Middle frontal gyrus (tissue), 1 donor: ENCODE measurements around the gene BMF.

Experiments used
- DNase-seq: peaks from one replicate; pipeline ENCODE4 v3.0.0-alpha.2; 2015; ENCODE audit warnings: low spot score; ENCODE audit errors: extremely low spot score

Gene BMF

DNA sequence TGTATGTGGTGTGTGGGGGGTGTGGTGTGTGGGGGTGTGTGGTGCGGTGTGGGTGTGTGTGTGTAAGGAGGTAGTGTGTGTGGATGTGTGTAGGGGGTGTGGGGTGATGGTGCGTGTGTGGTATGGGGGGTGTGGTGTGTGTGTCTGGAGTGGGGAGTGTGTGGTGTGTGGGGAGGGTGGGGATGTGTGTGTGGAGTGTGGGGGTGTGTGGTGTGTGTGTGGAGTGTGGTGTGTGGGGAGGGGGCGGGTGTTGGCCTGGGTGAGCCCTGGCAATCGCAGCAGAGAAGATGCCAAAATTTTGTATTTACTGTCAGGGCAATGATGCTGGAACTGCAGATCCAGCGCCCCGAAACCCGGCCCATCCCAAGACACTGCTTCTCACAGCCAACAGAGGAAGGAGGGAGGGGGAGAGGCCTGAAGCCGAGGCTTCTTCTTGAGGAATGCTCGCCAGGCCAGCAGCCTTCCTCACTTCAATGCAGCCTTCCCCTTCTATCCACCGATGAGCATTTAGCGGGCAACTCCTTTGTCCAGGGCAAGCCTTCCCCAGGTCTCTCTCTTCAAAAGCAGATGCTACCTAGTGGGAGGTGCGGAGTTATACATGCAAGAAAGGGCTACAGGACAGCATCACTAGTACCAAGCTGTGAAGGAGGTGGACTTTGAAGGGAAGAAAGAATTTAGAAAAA is 57.8 kb downstream of the BMF start:
- no peak for DNase-seq

DNA sequence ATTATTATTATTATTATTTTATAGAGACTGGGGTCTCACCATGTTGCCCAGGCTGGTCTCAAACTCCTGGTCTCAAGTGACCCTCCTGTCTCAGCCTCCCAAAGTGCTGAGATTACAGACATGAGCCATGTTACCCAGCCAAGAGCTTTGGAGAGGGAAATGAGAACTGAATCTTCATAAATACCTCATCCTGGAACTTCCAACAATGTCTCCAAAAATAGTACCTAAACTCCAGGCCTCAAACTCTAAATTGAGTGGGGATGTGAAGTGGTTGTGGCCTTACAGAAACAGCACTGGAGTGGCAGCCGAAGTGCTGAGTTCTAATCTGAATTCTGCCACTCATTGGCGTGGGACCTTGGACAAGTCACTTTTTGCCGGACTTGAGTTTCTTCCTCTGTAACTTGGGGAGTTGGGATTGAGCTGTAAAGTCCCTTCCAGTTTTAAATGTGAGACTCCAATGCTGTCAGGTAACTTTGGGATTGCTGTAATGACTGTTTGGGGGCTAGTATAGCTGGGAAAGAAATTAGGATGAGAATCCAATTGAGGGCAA is 59.7 kb downstream of the BMF start:
- DNase-seq, result no peak

DNA sequence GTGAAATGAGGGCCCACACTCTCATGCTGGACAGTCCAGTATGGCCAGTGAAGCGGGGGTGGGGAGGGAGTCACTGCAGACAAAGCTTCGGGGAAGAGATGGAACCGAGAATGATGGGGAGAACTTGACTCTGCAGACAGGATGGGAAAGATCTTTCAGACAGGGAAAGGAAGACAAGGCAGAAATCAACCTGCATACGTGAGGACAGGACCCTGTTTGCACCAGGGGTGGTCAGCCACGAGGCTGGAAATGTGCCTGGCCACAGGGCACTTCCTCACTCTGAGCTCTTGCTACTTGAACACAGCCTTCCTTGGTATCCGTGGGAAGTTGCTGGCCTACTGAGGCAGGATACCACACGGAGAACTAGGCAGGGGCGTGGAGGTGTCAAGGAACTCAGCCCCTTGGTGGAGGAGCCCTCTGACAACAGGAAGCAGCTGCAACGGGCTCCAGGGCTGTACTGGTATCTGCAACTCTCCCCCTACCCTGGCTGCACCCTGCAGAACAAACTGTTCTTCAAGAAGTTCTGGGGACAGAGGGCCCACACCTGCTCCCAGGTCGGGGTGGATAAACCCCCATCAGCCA is 60.4 kb downstream of the BMF start:
- DNase-seq, result no peak

DNA sequence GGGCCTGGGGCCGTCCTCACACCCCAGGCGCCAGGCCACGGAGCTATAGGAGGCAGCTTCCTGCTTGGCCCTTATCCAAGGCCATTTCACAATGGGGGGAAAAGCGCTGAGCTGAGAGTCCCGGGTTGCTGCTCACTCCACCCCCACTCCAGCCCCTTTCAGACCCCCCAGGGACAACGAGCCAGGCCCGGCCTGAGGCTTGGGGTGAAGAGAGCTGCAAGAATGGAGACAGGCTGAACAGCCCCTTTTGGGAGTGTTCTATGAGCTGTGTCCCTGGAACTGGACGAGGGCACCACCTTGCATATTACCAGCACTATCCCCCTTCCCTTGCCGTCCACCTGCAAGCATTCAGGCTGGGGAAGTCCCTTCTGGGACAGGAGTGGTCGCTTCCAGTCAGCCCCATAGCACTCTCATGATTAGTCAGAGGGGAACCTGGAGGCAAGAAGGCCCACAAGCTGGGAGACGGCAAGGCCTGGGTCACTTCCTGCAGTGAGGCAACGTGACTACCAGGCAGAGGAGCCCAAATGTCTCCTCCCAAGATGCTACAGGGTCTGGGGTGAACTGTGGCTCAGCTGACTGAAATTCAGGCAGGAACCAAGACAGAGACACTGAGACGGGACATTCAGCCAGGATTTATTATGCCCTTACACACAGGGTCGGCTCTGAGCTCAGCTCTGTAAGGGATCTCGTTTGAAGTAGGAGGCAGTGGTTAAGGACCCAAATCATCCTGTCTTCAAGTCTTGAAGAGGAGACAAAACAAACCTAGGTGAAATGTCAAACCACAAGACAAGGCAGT is 61.1 kb downstream of the BMF start:
- no peak for DNase-seq

DNA sequence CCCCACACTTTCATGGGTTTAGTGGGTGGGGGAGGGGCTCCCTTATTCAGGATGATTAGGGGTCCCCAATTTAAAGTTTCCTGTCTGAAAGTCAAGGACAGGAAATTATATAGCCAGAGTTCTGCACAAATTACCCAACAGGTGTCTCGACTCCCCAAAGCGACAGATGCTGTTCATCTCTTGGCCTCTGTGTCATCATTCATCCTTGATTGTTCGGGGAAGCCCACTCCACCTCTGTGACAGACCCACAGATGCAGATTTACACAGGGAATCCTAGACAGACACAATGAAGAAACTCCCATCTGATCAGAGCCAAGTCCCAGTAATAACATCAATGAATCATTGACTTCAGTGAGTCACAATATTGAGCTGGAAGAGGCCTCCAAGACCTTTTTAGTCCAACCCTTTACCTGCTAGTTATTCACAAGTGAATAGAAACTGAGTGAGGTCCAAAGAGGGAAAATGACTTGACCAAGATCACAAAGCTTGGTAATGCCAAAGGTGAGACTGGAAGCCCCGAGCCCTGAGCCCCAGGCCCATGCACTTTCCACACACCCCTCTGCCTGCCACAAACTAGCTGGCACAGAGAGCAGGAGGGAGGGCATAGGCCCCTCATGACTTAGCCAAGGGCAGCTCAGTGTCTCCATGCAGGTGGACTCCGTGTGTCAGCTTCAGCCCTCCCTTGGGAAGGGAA is 61.8 kb downstream of the BMF start:
- DNase-seq, result no peak

DNA sequence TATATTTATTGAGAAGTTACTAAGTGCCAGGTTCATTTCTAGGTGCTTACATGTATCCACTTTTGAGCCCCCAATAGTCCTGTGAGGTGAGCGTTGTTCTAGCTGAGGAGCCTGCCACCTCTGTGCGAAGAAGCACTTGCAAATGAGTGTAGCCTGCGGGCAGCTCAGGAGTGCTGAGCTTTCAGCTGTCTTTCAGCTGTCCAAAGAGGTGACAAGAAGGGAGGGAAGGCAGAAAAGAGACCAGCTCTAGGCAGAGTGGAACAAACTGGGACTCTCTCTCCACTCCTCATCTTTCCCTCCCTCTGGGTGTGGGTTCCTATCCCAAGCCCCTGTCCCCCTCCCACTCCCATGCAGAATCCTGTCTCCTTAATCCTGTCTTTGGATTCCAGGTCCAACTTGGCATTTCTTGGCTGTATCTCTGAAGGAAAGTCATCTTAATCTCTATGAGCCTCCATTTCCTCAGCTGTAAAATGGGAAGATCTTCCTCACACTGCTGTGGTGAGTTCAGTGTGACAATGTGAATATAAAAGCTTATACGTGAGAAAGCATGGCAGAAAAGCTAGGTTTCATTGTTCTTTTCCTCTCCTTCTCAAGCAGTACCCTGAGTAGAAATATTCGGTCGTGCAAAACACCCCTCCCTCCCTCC is 63.0 kb downstream of the BMF start:
- DNase-seq, result no peak

DNA sequence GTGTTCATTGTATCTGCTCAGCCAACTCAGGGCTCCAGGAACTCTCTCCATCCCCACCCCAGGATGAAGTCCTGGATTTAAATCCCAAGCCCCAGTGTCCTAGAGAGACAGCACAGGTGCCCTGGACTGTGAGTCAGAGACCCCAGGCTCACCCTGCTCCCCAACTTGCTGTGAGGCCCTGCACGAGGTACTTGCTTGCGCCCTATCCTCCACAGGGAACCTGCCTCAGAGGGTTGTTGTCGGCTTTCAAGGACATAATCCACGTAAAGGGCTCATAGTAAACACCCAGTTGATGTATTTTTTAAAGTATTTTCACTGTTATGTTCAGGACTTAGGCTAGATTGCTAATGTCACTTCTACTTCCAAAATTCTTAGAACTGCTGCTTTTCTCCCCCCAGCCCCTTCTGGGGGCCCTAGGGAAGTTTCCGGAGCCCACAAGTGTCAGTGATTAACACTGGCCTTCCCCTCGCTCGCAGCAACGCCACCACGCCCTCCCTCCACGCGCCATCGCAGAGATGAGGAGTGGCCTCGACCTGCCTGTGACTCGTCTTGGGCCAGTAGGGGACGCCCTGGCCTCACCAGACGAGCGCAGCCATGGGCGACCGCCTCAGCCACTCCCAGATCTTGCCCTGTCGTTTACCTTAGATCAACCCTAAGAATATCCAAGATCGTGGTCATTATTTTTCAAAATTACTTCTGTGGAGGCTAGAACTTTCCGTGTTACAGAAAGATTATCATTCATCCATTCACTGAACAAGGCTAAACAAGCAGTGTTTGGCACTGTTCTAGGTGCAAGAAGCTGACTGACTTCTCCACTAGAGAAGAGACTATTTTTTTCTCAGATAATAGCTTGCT is 63.7 kb downstream of the BMF start:
- peak; percentile 56 for DNase-seq

DNA sequence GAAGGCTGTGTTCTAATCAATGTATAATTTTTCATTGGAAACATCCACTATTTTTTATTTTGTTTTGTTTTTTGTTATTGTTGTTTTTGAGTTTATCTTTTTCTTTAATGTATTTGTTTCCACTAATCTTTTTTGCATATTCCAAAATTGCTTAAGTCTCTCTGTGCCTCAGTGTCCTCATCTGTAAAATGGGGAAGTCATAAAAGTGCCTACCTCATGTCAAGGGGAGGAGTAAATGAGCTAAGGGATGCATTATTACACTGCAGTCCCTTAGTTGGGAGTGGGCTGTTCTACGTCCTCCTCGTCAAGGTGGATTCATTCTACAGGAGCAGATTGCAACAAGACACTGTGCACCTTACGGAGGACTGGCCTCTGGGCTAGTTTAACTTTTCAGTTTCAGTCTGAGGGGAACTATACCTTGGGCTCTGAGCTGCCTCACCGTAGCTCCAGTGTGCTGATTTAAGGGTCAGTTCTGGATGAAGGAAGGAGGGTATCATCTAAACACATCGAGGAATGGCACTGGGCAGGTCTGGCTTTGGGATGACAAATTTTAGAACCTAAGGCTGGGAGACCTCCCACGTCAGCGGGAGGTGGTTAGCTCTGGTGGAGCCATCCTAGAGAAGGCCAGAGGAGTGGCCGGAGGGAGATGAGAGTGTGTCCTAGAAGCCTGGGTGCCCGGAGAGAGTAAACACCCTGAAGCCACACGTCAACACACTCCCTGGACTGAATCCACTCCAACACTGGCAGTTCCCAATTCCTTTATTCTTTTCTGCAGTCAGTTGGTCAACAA is 64.6 kb downstream of the BMF start:
- no peak for DNase-seq

DNA sequence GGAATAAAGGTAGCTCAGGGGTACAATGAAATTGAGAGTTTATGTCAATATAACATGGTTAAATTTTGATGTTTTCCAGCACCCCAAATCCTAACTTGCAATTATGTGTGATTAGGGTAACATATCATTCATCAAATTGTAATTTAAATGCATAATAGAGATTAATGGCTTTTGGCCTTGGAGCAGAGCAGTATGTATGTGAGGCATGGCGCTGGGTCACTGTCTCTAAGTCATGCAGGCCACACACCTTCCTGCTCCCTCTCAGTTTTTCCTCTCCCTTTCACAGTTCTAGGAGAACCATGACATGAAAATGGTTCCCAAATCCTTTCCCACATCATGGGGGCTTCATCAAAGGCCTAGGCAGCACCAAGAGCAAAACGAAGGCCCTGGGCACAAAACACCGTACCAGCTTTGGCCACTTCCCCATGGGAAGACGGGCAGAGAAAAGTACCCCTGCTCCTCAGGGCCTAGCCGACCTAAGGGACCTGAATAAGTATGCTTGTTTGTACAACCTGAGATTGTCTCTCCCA is 65.8 kb downstream of the BMF start:
- no peak for DNase-seq

DNA sequence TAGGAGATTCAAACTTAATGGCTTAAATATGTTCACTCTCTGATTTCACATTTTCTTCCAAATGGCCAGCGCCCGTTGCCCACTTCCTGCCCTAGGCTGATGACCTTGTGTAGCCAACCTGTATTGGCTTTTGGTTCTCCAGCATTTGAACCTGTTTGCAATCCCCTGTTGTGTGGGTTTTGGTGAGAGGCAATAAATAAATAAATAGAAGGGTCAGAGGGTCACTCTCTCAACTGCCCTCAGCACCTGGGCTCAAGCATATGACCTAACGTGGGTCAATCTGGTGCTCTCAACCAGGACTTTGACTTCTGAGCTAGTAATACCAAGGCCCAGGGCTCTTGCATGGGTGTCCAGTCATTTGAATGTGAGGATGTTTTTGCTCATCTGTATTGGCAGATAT is 67.9 kb downstream of the BMF start:
- DNase-seq, result no peak

DNA sequence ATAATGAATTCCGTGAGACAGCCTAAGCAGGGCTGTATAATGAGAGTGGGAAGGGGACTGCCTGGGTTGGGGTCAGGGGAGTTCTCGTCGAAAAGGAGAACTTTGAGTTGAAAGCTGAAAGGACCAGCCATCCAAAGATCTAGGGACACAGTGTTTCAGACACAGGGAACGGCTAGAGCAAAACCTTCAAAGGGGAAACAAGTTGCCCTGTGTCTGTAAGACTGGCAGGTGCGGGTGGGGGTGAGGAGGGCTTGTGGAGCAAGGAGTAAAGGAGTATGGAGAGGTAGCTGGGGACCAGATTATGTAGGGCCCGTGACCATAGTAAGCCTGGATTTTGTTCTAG is 68.4 kb downstream of the BMF start:
- no peak for DNase-seq

DNA sequence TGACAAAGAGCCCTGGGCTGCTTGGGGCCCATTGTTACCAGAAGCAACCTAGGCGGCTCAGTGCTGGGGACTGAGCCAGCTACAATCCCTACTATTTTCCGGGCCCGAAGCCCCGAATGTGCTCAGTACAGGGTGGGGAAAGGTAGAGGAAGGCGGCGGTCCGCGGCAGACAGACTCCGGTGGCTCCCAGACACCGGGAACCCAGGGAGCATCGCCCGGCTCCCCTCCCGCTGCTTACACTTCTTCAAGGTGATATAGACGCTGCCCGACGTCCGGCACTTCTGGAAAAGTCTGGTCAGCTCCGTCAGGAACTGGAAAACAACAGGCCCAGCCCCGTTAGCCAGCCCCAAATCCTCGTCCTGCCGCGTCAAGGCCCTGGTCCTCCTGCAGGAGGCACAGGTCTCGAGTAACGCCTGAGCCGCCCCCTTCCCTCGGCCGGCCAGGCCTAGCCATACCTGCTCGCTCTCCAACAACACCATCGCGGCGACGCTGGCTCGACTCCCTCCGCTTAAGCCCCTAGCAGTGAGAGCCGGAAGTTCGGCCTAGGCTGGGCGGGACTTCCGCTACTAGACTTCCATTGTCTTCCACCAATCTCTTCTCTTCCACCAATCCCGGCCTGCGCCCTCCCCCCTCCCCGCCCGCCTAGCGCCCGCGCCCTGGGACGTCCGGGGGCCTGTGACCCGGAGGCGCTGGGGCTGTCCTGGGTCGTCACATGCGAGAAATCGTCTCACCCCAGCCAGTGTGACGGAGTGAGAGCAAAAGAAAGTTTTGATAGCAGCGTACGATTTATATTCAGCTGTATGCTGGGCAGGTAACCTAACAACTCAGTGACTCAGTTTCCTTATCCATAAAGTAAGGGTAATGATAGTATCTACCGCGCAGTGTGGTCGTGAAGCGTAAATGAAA is 69.8 kb downstream of the BMF start, which contains the start of gene SRP14:
Gene SRP14, minus strand, starts transcription at position 544 of the 906 bp plus-strand sequence. Its CDS starts 65 bp downstream, at position 479.
- peak; percentile 91 for DNase-seq

DNA sequence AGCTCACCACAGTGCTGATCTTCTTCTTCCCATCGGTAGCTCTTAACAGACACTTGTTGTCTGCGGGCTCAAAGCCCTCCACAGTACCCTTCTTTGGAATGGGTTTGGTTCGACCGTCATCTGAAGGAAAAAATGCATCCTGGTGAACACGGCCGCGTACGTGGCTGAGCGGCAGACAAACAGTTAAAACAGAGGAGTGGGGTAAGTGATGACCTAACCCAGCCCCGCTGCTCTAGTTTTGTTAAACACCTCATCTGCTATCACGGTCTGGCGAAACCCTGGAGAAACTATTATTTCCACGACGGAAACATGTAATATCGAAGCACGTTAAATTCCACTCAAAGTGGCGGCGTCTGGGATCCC is 70.4 kb downstream of the BMF start:
- DNase-seq, result no peak
